Stimulated activated CD8-positive, alpha-beta memory T cell treated with anti-CD3 and anti-CD28 coated beads, Interleukin-7, amount 100 ng/mL, for 1 hour (primary cell): ENCODE data around the gene PER2.

Experiments used
- DNase-seq, 2 donors: peaks; one replicate each; pipeline ENCODE4 v3.0.0-alpha.2; 2020; ENCODE audit warnings: low read depth in 2 of 2

Gene PER2

GRCh38 chr2:238247002-238247822 lies 41.2 kb downstream of the PER2 start:
- DNase-seq: no peak

GRCh38 chr2:238244151-238244550 lies 44.3 kb downstream of the PER2 start:
- DNase-seq: no peak

- DNase-seq: no peak
Measured at GRCh38 chr2:238243496-238244076, 44.8 kb downstream of the PER2 start.

GRCh38 chr2:238242731-238243495 lies 45.5 kb downstream of the PER2 start:
- DNase-seq: no peak

- no peak for DNase-seq
Measured at GRCh38 chr2:238241970-238242369, 46.4 kb downstream of the PER2 start.

GRCh38 chr2:238240757-238241711 lies 47.4 kb downstream of the PER2 start:
- no peak for DNase-seq

GRCh38 chr2:238239863-238240756 lies 48.3 kb downstream of the PER2 start, which contains the start of gene HES6:
TSS of gene HES6 (minus strand) at chr2:238240038. CDS start at chr2:238239905, 133 bp downstream.
- DNase-seq: peak; percentile 45 to 46

GRCh38 chr2:238239543-238239862 lies 48.9 kb downstream of the PER2 start:
- DNase-seq: no peak

GRCh38 chr2:238238766-238239542 lies 49.5 kb downstream of the PER2 start:
- no peak for DNase-seq

GRCh38 chr2:238238311-238238765 lies 50.1 kb downstream of the PER2 start:
- no peak for DNase-seq

GRCh38 chr2:238237431-238238135 lies 50.8 kb downstream of the PER2 start:
- no peak for DNase-seq

- no peak for DNase-seq
Measured at GRCh38 chr2:238236571-238236970, 51.8 kb downstream of the PER2 start.

- DNase-seq: no peak
Measured at GRCh38 chr2:238235856-238236255, 52.6 kb downstream of the PER2 start.

GRCh38 chr2:238235331-238235732 lies 53.1 kb downstream of the PER2 start:
- DNase-seq: no peak

- DNase-seq: no peak
Measured at GRCh38 chr2:238233625-238234024, 54.8 kb downstream of the PER2 start.

- no peak for DNase-seq
Measured at GRCh38 chr2:238231809-238232208, 56.6 kb downstream of the PER2 start.

- DNase-seq: peak; percentile 59
Measured at GRCh38 chr2:238231251-238231793, 57.1 kb downstream of the PER2 start.

GRCh38 chr2:238230699-238231098 lies 57.7 kb downstream of the PER2 start:
- DNase-seq: no peak

GRCh38 chr2:238228700-238229099 lies 59.7 kb downstream of the PER2 start:
- no peak for DNase-seq
